ENCODE results near the gene CDK5. TPM values are rescaled to one million over a fixed set of nuclear protein-coding genes. Genes with fewer than 3 reads are reported as not detected.

Gene CDK5
- total and polyA plus RNA-seq, 9 of the 15 experiments (the other 6 are each of a cell fraction or from before 2014, with no cell fraction given), result 3.2 to 38.0 (median 27.5) TPM

DNA sequence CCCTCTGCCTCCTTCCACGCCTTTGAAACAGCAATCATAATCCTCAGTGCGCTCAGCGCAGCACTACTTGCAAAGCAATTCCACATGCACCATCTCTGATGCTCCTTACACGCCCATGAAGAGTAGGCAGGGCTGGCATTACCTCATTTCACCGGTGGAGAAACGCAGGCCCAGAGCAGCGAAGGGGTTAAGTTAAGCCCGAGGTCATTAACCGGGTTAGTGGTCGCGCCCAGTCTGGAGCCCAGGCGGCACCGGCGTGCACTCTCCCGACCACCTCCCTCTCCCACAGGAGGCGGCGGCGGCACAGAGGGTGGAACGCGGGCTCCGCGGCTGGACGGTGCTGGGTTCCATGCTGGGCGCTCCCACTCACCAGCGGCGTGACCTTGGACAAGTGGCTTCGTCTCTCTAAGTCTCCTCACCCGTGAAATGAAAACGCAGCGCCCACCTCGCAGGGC lies 22.4 kb upstream of the CDK5 start (continued):
- TF ChIP-seq, protein P1, sequence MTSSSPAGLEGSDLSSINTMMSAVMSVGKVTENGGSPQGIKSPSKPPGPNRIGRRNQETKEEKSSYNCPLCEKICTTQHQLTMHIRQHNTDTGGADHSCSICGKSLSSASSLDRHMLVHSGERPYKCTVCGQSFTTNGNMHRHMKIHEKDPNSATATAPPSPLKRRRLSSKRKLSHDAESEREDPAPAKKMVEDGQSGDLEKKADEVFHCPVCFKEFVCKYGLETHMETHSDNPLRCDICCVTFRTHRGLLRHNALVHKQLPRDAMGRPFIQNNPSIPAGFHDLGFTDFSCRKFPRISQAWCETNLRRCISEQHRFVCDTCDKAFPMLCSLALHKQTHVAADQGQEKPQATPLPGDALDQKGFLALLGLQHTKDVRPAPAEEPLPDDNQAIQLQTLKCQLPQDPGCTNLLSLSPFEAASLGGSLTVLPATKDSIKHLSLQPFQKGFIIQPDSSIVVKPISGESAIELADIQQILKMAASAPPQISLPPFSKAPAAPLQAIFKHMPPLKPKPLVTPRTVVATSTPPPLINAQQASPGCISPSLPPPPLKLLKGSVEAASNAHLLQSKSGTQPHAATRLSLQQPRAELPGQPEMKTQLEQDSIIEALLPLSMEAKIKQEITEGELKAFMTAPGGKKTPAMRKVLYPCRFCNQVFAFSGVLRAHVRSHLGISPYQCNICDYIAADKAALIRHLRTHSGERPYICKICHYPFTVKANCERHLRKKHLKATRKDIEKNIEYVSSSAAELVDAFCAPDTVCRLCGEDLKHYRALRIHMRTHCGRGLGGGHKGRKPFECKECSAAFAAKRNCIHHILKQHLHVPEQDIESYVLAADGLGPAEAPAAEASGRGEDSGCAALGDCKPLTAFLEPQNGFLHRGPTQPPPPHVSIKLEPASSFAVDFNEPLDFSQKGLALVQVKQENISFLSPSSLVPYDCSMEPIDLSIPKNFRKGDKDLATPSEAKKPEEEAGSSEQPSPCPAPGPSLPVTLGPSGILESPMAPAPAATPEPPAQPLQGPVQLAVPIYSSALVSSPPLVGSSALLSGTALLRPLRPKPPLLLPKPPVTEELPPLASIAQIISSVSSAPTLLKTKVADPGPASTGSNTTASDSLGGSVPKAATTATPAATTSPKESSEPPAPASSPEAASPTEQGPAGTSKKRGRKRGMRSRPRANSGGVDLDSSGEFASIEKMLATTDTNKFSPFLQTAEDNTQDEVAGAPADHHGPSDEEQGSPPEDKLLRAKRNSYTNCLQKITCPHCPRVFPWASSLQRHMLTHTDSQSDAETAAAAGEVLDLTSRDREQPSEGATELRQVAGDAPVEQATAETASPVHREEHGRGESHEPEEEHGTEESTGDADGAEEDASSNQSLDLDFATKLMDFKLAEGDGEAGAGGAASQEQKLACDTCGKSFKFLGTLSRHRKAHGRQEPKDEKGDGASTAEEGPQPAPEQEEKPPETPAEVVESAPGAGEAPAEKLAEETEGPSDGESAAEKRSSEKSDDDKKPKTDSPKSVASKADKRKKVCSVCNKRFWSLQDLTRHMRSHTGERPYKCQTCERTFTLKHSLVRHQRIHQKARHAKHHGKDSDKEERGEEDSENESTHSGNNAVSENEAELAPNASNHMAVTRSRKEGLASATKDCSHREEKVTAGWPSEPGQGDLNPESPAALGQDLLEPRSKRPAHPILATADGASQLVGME (CRISPR knock-in tag; IDR thresholded peaks at IDR 0.05), result 0 out of 2 replicates have a peak, but pooled peaks have one; percentile 64
- TF ChIP-seq ZNF263 (CRISPR knock-in tag; IDR thresholded peaks at IDR 0.05; ENCODE audit: borderline replicate concordance) (0 out of 2 replicates have a peak, but pooled peaks have one; percentile 22), NBN (IDR thresholded peaks at IDR 0.05; ENCODE audit: low read depth) (0 out of 2 replicates have a peak, but pooled peaks have one; percentile 28), FOXP1 (CRISPR knock-in tag; IDR thresholded peaks at IDR 0.05) (peak; percentile 89; the same call in 1 of the 2 replicates), RBM39 (optimal IDR thresholded peaks at IDR 0.05; ENCODE audit: low read depth, low read length) (peak; percentile 42), SRSF3 (IDR thresholded peaks at IDR 0.05; ENCODE audit: insufficient read depth, low read length) (0 out of 2 replicates have a peak, but pooled peaks have one; percentile 74), E2F3 (CRISPR knock-in tag; IDR thresholded peaks at IDR 0.05) (peak; percentile 44; the same call in 1 of the 2 replicates), ZNF778 (CRISPR knock-in tag; IDR thresholded peaks at IDR 0.05) (no peak), BHLHE40 (IDR thresholded peaks at IDR 0.05; ENCODE audit: low read length) (peak; percentile 4; the same call in 1 of the 2 replicates), POLR2G (IDR thresholded peaks at IDR 0.05; ENCODE audit: low read depth, low read length) (no peak), GTF2F1 (IDR thresholded peaks at IDR 0.05; ENCODE audit: low read depth, low read length) (peak; percentile 35; the same call in 1 of the 2 replicates), HIVEP1 (CRISPR knock-in tag; IDR thresholded peaks at IDR 0.05) (no peak), HCFC1 (IDR thresholded peaks at IDR 0.05; ENCODE audit: low read depth, low read length) (no peak)
- TF ChIP-seq, protein P2, sequence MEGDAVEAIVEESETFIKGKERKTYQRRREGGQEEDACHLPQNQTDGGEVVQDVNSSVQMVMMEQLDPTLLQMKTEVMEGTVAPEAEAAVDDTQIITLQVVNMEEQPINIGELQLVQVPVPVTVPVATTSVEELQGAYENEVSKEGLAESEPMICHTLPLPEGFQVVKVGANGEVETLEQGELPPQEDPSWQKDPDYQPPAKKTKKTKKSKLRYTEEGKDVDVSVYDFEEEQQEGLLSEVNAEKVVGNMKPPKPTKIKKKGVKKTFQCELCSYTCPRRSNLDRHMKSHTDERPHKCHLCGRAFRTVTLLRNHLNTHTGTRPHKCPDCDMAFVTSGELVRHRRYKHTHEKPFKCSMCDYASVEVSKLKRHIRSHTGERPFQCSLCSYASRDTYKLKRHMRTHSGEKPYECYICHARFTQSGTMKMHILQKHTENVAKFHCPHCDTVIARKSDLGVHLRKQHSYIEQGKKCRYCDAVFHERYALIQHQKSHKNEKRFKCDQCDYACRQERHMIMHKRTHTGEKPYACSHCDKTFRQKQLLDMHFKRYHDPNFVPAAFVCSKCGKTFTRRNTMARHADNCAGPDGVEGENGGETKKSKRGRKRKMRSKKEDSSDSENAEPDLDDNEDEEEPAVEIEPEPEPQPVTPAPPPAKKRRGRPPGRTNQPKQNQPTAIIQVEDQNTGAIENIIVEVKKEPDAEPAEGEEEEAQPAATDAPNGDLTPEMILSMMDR (IDR thresholded peaks at IDR 0.05 in 2 of 3, conservative IDR thresholded peaks at IDR 0.05 in 1 of 3; ENCODE audit: insufficient read depth in 2 of 3, low read depth in 1 of 3, low read length in 3 of 3), result no peak
- TF ChIP-seq, protein P3, sequence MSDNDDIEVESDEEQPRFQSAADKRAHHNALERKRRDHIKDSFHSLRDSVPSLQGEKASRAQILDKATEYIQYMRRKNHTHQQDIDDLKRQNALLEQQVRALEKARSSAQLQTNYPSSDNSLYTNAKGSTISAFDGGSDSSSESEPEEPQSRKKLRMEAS (CRISPR knock-in tag; IDR thresholded peaks at IDR 0.05), result peak; percentile 57
- TF ChIP-seq, protein P4, sequence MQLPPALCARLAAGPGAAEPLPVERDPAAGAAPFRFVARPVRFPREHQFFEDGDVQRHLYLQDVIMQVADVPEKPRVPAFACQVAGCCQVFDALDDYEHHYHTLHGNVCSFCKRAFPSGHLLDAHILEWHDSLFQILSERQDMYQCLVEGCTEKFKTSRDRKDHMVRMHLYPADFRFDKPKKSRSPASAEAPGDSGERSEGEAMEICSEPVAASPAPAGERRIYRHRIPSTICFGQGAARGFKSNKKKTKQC (CRISPR knock-in tag; IDR thresholded peaks at IDR 0.05), result peak; percentile 88
- TF ChIP-seq, protein P5, sequence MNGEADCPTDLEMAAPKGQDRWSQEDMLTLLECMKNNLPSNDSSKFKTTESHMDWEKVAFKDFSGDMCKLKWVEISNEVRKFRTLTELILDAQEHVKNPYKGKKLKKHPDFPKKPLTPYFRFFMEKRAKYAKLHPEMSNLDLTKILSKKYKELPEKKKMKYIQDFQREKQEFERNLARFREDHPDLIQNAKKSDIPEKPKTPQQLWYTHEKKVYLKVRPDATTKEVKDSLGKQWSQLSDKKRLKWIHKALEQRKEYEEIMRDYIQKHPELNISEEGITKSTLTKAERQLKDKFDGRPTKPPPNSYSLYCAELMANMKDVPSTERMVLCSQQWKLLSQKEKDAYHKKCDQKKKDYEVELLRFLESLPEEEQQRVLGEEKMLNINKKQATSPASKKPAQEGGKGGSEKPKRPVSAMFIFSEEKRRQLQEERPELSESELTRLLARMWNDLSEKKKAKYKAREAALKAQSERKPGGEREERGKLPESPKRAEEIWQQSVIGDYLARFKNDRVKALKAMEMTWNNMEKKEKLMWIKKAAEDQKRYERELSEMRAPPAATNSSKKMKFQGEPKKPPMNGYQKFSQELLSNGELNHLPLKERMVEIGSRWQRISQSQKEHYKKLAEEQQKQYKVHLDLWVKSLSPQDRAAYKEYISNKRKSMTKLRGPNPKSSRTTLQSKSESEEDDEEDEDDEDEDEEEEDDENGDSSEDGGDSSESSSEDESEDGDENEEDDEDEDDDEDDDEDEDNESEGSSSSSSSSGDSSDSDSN (IDR thresholded peaks at IDR 0.05; ENCODE audit: borderline replicate concordance in 1 of 2, low read depth in 2 of 2, low read length in 2 of 2), result peak; percentile 35 to 70; a peak in 2 of 4 replicates

Data from K562 (cell line).